Parietal lobe (tissue), 1 donor: Measurements from ENCODE around the gene C9orf72. TPM values are rescaled to one million over a fixed set of nuclear protein-coding genes. Genes with fewer than 3 reads are reported as not detected.

Experiments used
- total RNA-seq: library from RNA; depleted of rRNA; stranded (reverse); fragments of >200 nt; gene quantifications from one replicate; pipeline ENCODE4 v1.2.3, GENCODE V29; 2014

The C9orf72 gene
- total RNA-seq, result 82.3 TPM

GRCh38 chr9:27572918-27573633, at the start of gene C9orf72:
Gene C9orf72, minus strand, starts transcription at chr9:27573481. Its CDS starts 6,361 bp downstream, at chr9:27567120.

GRCh38 chr9:27529316-27530278, 43.7 kb downstream of the C9orf72 start, which contains the start of gene MOB3B:
Gene MOB3B, minus strand, starts transcription at chr9:27529814. Its CDS starts 74,264 bp downstream, at chr9:27455550.

GRCh38 chr9:27524236-27524635, 49.0 kb downstream of the C9orf72 start, which contains the start of gene IFNK:
Gene IFNK, plus strand, starts transcription at chr9:27524290. Its CDS starts 47 bp downstream, at chr9:27524337.

Other genes with a start within 250 kb of the C9orf72 start
- gene IFNK, start 49.2 kb downstream of the C9orf72 start, total RNA-seq, result not detected
- 20.7 TPM for gene MOB3B, start 43.7 kb downstream of the C9orf72 start, total RNA-seq